GM12878 (cell line): ENCODE measurements around the gene GBP2.

Experiments
- BRCA1 ChIP-seq: IDR thresholded peaks from 2 replicates; pipeline ENCODE4 v1.6.1; 2011; ENCODE audit warnings: low read depth, low read length, improper control_type of control experiment
- EZH2 ChIP-seq: IDR thresholded peaks from 2 replicates; pipeline ENCODE4 v1.6.1; 2012; ENCODE audit warnings: low read depth, mild to moderate bottlenecking, control low read depth, inconsistent platforms, low read length, borderline replicate concordance; ENCODE audit not compliant: control insufficient read depth
- POLR2AphosphoS5 ChIP-seq: IDR thresholded peaks from 2 replicates; pipeline ENCODE4 v1.6.1; 2011; ENCODE audit warnings: mild to moderate bottlenecking, low read length, inconsistent platforms
- USF2 ChIP-seq: IDR thresholded peaks from 2 replicates; pipeline ENCODE4 v1.6.1; 2011; ENCODE audit warnings: low read depth, low read length, improper control_type of control experiment, borderline replicate concordance

GRCh38 chr1:89112871-89113613 is 12.9 kb downstream of the GBP2 start:
- TF ChIP-seq USF2 (no peak), POLR2AphosphoS5 (no peak), BRCA1 (no peak), EZH2 (no peak)
